Measurements from ENCODE around the gene MRFAP1L1.

DNA sequence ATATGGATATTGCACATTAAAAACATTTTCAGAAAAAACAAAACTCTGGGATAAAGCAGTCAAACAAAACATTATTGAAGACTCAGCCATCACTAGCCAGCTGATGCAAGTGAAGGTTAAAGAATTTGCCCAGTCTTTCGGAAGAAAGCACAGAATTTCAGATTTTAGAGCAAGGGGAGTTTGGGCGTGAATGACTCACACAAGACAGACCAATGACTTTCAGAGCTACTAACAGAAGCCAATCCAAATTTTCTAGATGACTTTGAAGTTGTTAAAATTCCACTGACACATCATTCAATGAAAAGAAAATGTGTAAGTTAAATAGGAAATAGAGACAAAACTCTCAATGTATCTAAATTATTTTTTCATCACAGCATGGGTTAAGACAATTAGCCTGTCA, 4.0 kb downstream of the MRFAP1L1 start:
- TF ChIP-seq, protein P1, sequence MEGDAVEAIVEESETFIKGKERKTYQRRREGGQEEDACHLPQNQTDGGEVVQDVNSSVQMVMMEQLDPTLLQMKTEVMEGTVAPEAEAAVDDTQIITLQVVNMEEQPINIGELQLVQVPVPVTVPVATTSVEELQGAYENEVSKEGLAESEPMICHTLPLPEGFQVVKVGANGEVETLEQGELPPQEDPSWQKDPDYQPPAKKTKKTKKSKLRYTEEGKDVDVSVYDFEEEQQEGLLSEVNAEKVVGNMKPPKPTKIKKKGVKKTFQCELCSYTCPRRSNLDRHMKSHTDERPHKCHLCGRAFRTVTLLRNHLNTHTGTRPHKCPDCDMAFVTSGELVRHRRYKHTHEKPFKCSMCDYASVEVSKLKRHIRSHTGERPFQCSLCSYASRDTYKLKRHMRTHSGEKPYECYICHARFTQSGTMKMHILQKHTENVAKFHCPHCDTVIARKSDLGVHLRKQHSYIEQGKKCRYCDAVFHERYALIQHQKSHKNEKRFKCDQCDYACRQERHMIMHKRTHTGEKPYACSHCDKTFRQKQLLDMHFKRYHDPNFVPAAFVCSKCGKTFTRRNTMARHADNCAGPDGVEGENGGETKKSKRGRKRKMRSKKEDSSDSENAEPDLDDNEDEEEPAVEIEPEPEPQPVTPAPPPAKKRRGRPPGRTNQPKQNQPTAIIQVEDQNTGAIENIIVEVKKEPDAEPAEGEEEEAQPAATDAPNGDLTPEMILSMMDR (IDR thresholded peaks at IDR 0.05; ENCODE audit: low read length) = no peak
- TF ChIP-seq EZH2 (IDR thresholded peaks at IDR 0.05; ENCODE audit: borderline replicate concordance, low read length) = no peak

Measured in OCI-LY1 (cell line).